Ovary (tissue), 3 donors: ENCODE measurements around the gene WDFY4.

Experiments
- POLR2A ChIP-seq: fragments of 450-650 bp; IDR thresholded peaks from one replicate; pipeline ENCODE4 v1.6.1; 2017; ENCODE audit warnings: antibody characterized with exemption, mild to moderate bottlenecking, moderate library complexity
- TF ChIP-seq, protein P1 (sequence below), 3 donors: fragments of 450-650 bp in 2 of 3; fragments of 200-600 bp in 1 of 3; IDR thresholded peaks; one replicate each; pipeline versions ENCODE4 v1.5.1 to v1.8.0; 2016 to 2022; ENCODE audit warnings: antibody characterized with exemption in 3 of 3, mild to moderate bottlenecking in 1 of 3
- donor health status: DM: no; HTN: no; CAD: no.

DNA sequence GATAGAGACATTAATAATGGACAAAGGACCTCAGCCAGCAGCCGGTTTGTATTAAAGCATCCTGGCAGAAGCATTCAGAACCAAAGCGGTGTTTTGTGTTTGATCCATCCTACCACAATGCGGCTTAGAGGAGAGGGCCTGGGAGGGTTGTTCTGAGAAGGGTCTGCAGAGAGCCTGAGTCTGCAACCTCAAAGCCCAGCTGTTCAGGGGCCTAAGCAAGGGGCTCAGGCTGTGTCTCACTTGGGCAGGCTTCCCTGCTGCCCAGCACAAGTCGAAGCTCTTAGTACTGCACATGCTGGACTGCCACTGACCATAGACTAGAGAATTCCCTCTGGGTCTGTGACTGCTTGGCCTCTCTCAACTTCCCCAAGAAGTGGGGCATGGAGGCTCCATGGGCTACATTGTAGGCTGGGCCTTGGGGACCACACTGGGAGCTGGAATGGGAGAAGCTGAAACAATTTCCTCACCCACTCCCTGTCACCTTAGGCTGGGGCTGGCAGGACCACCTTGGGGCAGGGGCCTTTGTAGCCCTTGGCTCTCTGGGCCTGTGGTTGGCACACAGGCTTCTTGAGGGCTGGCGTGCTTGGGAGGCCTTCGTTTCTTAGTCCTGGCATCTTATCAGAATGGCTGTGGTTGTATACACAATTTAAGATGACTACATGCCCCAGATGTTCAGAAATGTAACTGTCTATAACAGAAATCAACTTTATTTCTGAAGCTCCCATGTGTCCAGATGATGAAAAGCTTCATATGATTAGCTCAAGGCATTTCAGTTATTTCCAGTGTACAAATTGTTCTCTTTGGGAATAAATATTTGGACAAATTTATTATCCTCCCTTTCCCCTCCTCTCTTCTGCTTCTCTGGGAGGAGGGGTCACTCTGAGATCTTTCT, 210.5 kb downstream of the WDFY4 start:
- TF ChIP-seq, protein P1, sequence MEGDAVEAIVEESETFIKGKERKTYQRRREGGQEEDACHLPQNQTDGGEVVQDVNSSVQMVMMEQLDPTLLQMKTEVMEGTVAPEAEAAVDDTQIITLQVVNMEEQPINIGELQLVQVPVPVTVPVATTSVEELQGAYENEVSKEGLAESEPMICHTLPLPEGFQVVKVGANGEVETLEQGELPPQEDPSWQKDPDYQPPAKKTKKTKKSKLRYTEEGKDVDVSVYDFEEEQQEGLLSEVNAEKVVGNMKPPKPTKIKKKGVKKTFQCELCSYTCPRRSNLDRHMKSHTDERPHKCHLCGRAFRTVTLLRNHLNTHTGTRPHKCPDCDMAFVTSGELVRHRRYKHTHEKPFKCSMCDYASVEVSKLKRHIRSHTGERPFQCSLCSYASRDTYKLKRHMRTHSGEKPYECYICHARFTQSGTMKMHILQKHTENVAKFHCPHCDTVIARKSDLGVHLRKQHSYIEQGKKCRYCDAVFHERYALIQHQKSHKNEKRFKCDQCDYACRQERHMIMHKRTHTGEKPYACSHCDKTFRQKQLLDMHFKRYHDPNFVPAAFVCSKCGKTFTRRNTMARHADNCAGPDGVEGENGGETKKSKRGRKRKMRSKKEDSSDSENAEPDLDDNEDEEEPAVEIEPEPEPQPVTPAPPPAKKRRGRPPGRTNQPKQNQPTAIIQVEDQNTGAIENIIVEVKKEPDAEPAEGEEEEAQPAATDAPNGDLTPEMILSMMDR (IDR thresholded peaks at IDR 0.05), result no peak
- no peak for TF ChIP-seq POLR2A
